ENCODE data around the gene GLIS2.

GLIS2 gene

GRCh38 chr16:4319454-4320421, 3.9 kb downstream of the GLIS2 start:
- no peak for DNase-seq (ENCODE audit: low read depth, low spot score)

- no peak for DNase-seq (ENCODE audit: low read depth, low spot score)
Observed at GRCh38 chr16:4320571-4321137, 4.8 kb downstream of the GLIS2 start.

- DNase-seq (ENCODE audit: low read depth, low spot score) = no peak
Observed at GRCh38 chr16:4321286-4322120, 5.6 kb downstream of the GLIS2 start.

- no peak for DNase-seq (ENCODE audit: low read depth, low spot score)
Observed at GRCh38 chr16:4322121-4323052, 6.5 kb downstream of the GLIS2 start.

GRCh38 chr16:4323071-4323844, 7.4 kb downstream of the GLIS2 start:
- DNase-seq (ENCODE audit: low read depth, low spot score) = no peak

GRCh38 chr16:4323845-4324488, 8.1 kb downstream of the GLIS2 start:
- no peak for DNase-seq (ENCODE audit: low read depth, low spot score)

- no peak for DNase-seq (ENCODE audit: low read depth, low spot score)
Observed at GRCh38 chr16:4324492-4325252, 8.8 kb downstream of the GLIS2 start.

GRCh38 chr16:4325253-4325758, 9.4 kb downstream of the GLIS2 start:
- no peak for DNase-seq (ENCODE audit: low read depth, low spot score)

GRCh38 chr16:4327386-4328045, 11.6 kb downstream of the GLIS2 start:
- DNase-seq (ENCODE audit: low read depth, low spot score) = no peak

GRCh38 chr16:4328046-4328781, 12.3 kb downstream of the GLIS2 start:
- no peak for DNase-seq (ENCODE audit: low read depth, low spot score)

GRCh38 chr16:4328782-4329775, 13.2 kb downstream of the GLIS2 start:
- no peak for DNase-seq (ENCODE audit: low read depth, low spot score)

- no peak for DNase-seq (ENCODE audit: low read depth, low spot score)
Observed at GRCh38 chr16:4330277-4330874, 14.5 kb downstream of the GLIS2 start.

GRCh38 chr16:4332083-4332482, 16.2 kb downstream of the GLIS2 start:
- DNase-seq (ENCODE audit: low read depth, low spot score) = no peak

GRCh38 chr16:4332623-4333307, 16.9 kb downstream of the GLIS2 start:
- no peak for DNase-seq (ENCODE audit: low read depth, low spot score)

GRCh38 chr16:4333308-4333638, 17.4 kb downstream of the GLIS2 start:
- DNase-seq (ENCODE audit: low read depth, low spot score) = no peak

Measured in brain pericyte (primary cell).